GM18502 (cell line): ENCODE data around the gene GRM1.

Experiments used
- ATAC-seq: cut with Tn5 transposase; IDR thresholded peaks from one replicate; pipeline ENCODE4 v1.9.1; 2021; ENCODE audit warnings: mild to moderate bottlenecking; ENCODE audit not compliant: unreplicated experiment, poor library complexity

The GRM1 gene

GRCh38 chr6:146028851-146029572 lies at the start of gene GRM1:
TSS of gene GRM1 (plus strand) at chr6:146029062. CDS start at chr6:146029518, 456 bp downstream.
- no peak for ATAC-seq

- ATAC-seq, result no peak
Measured at GRCh38 chr6:146009338-146009737, 19.5 kb upstream of the GRM1 start.

GRCh38 chr6:146014233-146014632 lies 14.6 kb upstream of the GRM1 start:
- ATAC-seq, result no peak

GRCh38 chr6:146017672-146018071 lies 11.2 kb upstream of the GRM1 start:
- no peak for ATAC-seq

- ATAC-seq, result no peak
Measured at GRCh38 chr6:146026873-146027272, 2.0 kb upstream of the GRM1 start.

- no peak for ATAC-seq
Measured at GRCh38 chr6:146027586-146028251, 1.1 kb upstream of the GRM1 start.

- ATAC-seq, result peak; percentile 87
Measured at GRCh38 chr6:146028252-146028795, 538 bp upstream of the GRM1 start.

- ATAC-seq, result no peak
Measured at GRCh38 chr6:146029573-146030184, 817 bp downstream of the GRM1 start.

- no peak for ATAC-seq
Measured at GRCh38 chr6:146032387-146032786, 3.5 kb downstream of the GRM1 start.

GRCh38 chr6:146040360-146040759 lies 11.5 kb downstream of the GRM1 start:
- no peak for ATAC-seq

- no peak for ATAC-seq
Measured at GRCh38 chr6:146041282-146041681, 12.4 kb downstream of the GRM1 start.

- ATAC-seq, result no peak
Measured at GRCh38 chr6:146047371-146047770, 18.5 kb downstream of the GRM1 start.

GRCh38 chr6:146050168-146050567 lies 21.3 kb downstream of the GRM1 start:
- no peak for ATAC-seq

- no peak for ATAC-seq
Measured at GRCh38 chr6:146056506-146056905, 27.6 kb downstream of the GRM1 start.

- ATAC-seq, result no peak
Measured at GRCh38 chr6:146065690-146066089, 36.8 kb downstream of the GRM1 start.

GRCh38 chr6:146066506-146066905 lies 37.6 kb downstream of the GRM1 start:
- ATAC-seq, result no peak

- ATAC-seq, result no peak
Measured at GRCh38 chr6:146071781-146072180, 42.9 kb downstream of the GRM1 start.

GRCh38 chr6:146077992-146078391 lies 49.1 kb downstream of the GRM1 start:
- ATAC-seq, result no peak

GRCh38 chr6:146087386-146087785 lies 58.5 kb downstream of the GRM1 start:
- ATAC-seq, result no peak

GRCh38 chr6:146090474-146090873 lies 61.6 kb downstream of the GRM1 start:
- no peak for ATAC-seq

GRCh38 chr6:146092961-146093686 lies 64.3 kb downstream of the GRM1 start:
- ATAC-seq, result no peak
